Smooth muscle cell of the coronary artery (primary cell): ENCODE data around the gene IL18RAP. TPM values are rescaled to one million over a fixed set of nuclear protein-coding genes. Genes with fewer than 3 reads are reported as not detected.

Experiments used
- total RNA-seq: library from RNA; depleted of rRNA; stranded (reverse); fragments of >200 nt; gene quantifications from 2 replicates; pipeline ENCODE4 v1.2.3, GENCODE V29; 2014; ENCODE audit warnings: low replicate concordance

Gene IL18RAP
- not detected in 2 replicates for total RNA-seq

GRCh38 chr2:102422910-102423309 lies at the start of gene IL18RAP:
Gene IL18RAP (plus strand): TSS chr2:102423160. CDS start chr2:102423278, 118 bp downstream.

GRCh38 chr2:102473020-102473419 lies 50.1 kb downstream of the IL18RAP start, which contains the start of gene SLC9A4:
Gene SLC9A4 (plus strand): TSS chr2:102473226. CDS start chr2:102473760, 534 bp downstream.

Other genes starting within 250 kb of the IL18RAP start
- gene IL1RL2, start 236.1 kb upstream of the IL18RAP start, total RNA-seq = 0.38 and 4.3 TPM in 2 replicates
- gene IL1RL1, start 111.6 kb upstream of the IL18RAP start, total RNA-seq = 0.23 and 2.0 TPM in 2 replicates
- 1.1 and 4.3 TPM in 2 replicates for gene IL18R1, start 67.4 kb upstream of the IL18RAP start, total RNA-seq
- not detected in 2 replicates for gene SLC9A4, start 50.1 kb downstream of the IL18RAP start, total RNA-seq
- not detected in 2 replicates for gene SLC9A2, start 196.4 kb downstream of the IL18RAP start, total RNA-seq